Activated T-cell treated with anti-CD3 and anti-CD28 coated beads for 48 hours (primary cell): ENCODE measurements around the gene MSI2.

Source experiments
- DNase-seq: peaks from one replicate; pipeline ENCODE4 v3.0.0-alpha.2; 2020; ENCODE audit warnings: low read depth

Gene MSI2

DNA sequence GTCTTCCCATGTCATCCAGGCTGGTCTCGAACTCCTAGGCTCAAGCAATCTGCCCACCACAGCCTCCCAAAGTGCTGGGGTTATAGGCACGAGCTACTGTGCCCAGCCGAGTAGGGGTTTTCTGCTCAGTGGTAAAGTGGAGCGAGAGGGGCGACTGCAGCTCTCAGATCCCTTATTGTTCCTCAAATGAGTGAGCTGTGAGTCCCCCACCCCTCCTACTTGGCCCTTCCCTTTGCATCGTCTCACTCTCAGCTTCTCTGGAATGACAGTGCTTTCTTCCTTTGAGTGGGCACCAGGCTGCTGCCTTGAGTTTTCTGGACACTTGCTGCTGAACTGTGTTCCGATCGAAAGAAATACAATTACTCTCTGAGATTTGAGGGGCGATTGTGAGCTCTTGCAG lies 63.5 kb downstream of the MSI2 start:
- DNase-seq, result no peak

- DNase-seq, result no peak
Observed at GRCh38 chr17:57323391-57323790, 67.1 kb downstream of the MSI2 start.

DNA sequence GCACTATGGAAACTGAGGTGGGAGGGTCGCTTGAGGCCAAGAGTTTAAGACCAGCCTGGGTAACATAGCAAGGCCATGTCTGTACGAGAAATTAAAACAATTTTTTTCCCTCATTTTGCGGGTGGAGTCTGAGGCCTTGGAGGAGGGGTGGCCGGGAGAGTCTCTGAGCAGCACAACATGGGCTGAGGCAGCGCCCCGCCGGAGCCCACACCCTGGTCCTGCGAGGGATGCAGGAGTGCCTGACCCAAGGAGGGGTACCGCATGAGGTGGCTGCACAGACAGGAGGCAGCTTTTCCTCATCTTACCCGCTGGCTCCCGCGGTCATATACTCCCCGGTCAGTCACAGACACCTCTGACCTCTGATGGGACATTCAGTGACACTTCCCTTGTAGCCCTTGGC lies 67.7 kb downstream of the MSI2 start:
- DNase-seq, result no peak

DNA sequence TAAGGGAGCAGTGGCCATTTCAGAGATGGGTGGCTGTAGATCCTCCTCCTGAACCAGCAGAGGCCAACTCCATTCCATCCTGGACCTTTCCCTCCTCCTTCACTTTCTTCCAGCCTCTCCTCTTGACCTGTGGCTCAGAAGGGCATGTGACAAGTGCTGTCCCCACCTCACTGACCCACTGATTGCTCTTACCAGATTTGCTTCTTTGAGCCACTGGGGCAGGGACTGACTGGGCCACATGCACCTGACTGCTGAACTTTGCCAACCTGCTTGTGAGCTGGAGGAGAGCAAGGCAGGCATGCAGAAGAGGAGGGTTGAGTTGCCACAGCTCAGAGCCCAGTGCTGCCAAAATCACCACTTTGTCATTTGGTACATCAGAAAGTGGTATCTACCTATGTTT lies 68.3 kb downstream of the MSI2 start:
- DNase-seq, result no peak

GRCh38 chr17:57326336-57326735 lies 70.0 kb downstream of the MSI2 start:
- DNase-seq, result no peak

GRCh38 chr17:57326764-57327163 lies 70.4 kb downstream of the MSI2 start:
- DNase-seq, result no peak

GRCh38 chr17:57327176-57327970 lies 71.0 kb downstream of the MSI2 start:
- DNase-seq, result no peak

GRCh38 chr17:57328109-57328882 lies 72.0 kb downstream of the MSI2 start:
- no peak for DNase-seq

GRCh38 chr17:57329380-57330214 lies 73.3 kb downstream of the MSI2 start:
- DNase-seq, result no peak

DNA sequence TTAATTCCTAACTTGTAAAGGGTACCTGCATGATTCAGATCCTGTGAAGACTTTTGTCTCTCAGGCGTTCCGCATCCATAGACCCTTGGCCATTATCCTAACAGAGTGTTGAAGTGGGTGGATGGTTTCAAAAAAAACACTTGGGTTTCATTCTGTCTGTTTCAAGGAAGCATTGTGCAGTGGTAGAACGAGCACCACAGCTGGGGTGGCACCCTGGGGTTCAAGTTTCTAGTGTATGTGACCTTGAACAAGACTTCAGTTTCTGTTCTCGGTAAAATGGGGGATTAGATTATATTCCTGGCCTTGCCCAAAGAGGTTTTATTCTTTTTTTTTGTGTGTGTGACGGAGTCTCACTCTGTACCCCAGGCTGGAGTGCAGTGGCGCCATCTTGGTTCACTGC lies 74.3 kb downstream of the MSI2 start:
- no peak for DNase-seq

DNA sequence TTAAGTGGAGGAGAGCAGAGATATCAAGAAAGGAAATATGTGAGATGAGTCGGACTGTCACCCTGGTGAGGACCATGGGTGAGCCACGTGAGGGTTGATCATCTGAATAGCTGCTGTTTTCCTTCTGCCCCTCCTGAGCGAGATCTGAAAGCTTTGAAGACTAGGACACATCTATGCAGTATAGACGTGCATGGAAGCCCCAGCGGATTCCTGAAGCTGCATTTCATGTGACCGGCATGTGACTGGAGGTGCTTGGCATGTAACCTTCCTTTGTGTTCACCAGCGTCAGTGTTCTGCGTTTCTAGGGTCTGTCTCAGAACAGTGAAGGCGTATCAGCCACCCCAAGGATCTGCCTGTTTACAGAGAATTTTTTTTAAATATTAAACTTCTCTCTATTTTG lies 75.1 kb downstream of the MSI2 start:
- no peak for DNase-seq

DNA sequence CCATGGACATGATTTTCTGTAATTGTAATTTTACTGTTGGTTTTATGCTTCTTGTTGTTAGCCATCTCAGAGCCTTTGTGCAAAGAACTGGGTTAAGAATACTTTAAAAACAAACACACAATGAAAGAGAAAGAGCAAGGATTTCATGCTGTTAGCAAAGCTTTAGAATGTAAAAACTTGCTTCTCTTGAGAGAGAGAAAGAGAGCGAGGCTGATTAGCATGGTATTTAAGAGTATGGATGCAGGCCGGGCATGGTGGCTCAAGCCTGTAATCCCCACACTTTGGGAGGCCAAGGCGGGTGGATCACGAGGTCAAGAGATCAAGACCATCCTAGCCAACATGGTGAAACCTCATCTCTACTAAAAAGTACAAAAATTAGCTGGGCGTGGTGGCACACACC lies 76.2 kb downstream of the MSI2 start:
- DNase-seq, result no peak

DNA sequence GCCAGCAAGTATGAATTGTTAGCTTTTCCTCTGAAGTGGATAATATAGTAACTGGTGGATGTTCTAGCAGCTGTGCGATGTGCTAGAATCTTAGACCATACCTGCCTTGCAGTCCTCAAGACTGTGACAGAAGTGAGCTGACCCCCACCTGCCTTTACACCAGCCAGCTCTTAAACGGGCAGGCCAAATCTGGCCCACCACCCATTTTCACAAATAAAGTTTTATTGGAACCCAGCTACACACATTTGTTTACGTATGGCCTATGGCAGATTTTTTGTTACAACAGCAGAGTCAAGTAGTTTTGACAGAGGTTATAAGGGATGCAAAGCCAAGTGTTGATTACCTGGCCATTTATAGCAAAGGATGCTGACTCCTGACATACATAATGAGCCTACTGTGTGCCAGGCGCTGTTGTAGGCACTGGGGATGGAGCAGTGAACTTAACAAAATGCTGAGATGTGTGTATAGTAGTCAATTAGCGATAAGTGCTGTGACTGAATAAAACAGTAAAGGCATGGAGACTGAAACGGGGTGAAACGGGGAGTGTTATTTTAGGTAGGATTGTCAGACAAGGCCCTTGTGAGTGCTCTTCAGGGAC lies 79.0 kb downstream of the MSI2 start:
- no peak for DNase-seq

DNA sequence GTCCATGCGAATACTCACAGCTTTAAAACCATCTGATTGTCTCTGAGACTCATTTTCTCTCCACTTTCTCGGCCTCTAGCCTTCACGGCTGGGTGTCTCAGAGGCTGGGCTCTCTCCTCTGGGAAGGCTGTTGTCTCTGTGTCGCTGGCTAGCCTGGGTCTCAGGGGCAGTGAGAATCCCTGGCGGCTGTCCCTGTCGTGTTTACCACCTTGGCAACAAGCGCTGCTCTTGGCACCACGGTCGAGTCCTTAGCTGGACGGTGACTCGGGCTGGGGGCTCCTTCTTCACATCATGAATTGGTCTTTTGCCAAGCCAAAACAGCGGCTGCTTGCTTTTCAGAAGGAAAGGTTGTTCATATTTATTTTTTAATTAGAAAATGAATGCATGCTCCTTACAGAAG lies 81.1 kb downstream of the MSI2 start:
- DNase-seq, result no peak

- no peak for DNase-seq
Observed at GRCh38 chr17:57338257-57338914, 82.1 kb downstream of the MSI2 start.

- no peak for DNase-seq
Observed at GRCh38 chr17:57340160-57340981, 84.0 kb downstream of the MSI2 start.

GRCh38 chr17:57341611-57342540 lies 85.6 kb downstream of the MSI2 start:
- DNase-seq, result no peak

- DNase-seq, result no peak
Observed at GRCh38 chr17:57342963-57343589, 86.8 kb downstream of the MSI2 start.

DNA sequence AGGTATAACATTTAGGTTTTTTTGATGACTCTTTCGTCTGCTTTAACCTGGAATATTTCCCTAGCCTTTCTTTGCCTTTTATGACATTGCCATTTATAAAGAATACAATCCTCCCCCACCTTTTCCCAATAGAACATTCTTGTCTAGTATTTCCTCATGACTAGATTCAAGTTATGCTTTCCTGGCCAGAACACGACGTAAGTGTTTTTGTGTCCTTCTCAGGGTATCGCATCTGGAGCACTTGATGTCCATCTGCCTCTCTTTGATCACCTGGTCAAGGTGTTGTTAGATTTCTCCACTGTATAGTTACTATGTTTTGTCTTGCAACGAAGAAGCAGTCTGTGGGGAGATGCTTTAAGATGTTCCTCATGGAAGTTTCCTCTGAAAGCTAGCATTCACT lies 87.4 kb downstream of the MSI2 start:
- DNase-seq, result no peak
